Right ventricle myocardium inferior (tissue), 1 donor: ENCODE measurements around the gene PFDN1. TPM values are rescaled to one million over a fixed set of nuclear protein-coding genes. Genes with fewer than 3 reads are reported as not detected.
"Not testable (repeated sequence)": the region's sequence is repeated elsewhere in the genome, so short reads cannot be mapped to it uniquely, and the experiment has no call there.

Experiments
- ATAC-seq: fragments of 200-7000 bp; cut with Tn5 transposase; one replicate; pipeline ENCODE4 v1.9.1; 2020; ENCODE audit warnings: mild to moderate bottlenecking, moderate library complexity
- DNase-seq: peaks from one replicate; pipeline ENCODE4 v3.0.0; 2021; ENCODE audit errors: missing footprints
- intact Hi-C: fragments of 100-400 bp; cut with DNase I; formaldehyde crosslinking; loops from one replicate; pipeline ENCODE4 v1.11.0; 2022
- total RNA-seq: library from RNA; stranded (reverse); fragmentation: NEBNext Ultra II Directional; extraction: Animal tissue kit (Norgen Biotek cat#: 25700); gene quantifications from one replicate; pipeline ENCODE4 v1.2.1, GENCODE V29; 2021
- donor health status: DM: no; HTN: yes; CAD: no; lungs with severe emphysema.

PFDN1 gene
- total RNA-seq, 1 donor from 2014 or later = 80.6 TPM

DNA sequence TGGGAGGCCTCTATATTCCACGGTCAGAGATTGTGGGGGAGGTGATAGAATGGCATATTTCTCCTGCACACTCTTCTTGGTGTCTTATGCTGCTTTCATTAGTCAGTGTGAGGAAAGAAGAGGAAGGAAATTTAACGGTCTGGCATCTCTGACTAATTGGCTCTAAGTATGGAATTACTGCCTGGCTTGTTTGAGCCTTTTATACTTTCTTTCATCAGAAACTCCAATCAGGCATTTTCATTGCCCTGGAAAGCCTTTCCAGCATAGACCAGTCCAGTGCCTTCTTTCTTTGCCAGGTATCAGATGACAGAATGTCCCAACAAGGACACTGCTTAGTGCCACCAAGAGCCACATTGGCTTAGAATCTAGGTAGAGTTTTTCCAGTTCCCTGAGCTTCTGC, 97.7 kb downstream of the PFDN1 start:
- intact Hi-C loops = no loop called here
- ATAC-seq = peak; percentile 35
- no peak for DNase-seq

DNA sequence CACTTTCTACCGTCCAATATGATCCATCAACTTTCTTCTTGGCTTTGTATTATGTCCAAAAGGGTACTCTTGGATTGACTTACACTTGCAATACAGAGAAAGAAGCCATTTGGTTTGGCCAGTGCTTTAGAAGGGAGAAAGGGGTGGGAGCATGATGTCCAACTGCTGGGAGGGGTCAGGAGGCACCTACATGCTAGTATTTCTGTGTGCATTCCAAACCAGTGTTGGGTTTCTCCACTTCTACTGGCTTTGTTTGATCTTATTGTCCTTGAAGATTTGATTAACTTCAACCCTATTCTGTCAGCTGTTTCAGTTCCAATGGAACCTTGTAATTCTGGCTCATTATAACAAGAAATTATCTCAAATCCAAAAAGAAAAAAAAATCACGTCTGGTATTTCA, 100.3 kb downstream of the PFDN1 start:
- no peak for DNase-seq
- intact Hi-C loops = no loop called here
- no peak for ATAC-seq

DNA sequence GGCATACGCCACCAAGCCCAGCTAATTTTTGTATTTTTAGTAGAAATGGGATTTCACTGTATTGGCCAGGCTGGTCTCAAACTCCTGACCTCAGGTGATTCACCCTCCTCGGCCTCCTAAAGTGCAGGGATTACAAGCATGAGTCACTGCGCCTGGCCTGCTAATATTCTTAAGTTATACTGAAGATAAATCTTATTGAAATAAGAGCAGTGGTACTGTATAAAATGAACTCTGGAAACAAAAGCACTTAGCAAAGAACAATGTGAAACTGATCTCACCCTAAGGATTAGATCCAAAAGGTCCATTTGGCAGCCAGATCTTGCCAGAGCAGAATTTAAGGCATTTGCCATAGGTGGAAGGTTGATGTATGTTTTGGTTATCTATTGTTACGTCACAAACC, 100.8 kb downstream of the PFDN1 start:
- intact Hi-C loops = no loop called here
- ATAC-seq = no peak
- no peak for DNase-seq

DNA sequence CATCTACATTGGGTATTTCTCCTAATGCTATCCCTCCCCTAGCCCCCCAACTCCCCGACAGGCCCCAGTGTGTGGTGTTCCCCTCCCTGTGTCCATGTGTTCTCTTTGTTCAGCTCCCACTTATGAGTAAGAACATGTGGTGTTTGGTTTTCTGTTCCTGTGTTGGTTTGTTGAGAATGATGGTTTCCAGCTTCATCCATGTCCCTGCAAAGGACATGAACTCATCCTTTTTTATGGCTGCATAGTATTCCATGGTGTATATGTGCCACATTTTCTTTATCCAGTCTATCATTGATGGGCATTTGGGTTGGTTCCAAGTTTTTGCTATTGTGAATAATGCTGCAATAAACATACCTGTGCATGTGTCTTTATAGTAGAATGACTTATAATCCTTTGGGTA, 104.0 kb downstream of the PFDN1 start:
- DNase-seq, ATAC-seq, intact Hi-C loops: not testable (repeated sequence)

DNA sequence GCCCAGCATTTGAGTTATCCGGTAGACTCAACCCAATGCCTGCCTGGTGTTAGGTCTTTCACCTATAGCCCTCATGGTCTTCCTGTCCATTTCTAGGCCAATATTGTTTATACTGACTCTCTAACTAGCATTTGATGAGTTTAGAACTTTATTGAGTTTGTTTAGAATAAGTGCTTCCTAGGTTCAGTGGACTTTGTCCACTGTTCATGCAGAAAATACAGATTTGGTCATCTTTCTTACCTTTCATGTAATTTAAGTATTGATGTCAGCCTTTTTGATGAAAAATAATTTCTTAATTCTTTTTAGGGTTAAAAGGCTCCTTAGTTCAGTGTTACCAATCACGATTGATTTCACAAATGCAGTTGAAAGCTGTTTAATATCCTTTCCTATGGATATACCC, 105.9 kb downstream of the PFDN1 start:
- no peak for ATAC-seq
- no peak for DNase-seq
- intact Hi-C loops = no loop called here

DNA sequence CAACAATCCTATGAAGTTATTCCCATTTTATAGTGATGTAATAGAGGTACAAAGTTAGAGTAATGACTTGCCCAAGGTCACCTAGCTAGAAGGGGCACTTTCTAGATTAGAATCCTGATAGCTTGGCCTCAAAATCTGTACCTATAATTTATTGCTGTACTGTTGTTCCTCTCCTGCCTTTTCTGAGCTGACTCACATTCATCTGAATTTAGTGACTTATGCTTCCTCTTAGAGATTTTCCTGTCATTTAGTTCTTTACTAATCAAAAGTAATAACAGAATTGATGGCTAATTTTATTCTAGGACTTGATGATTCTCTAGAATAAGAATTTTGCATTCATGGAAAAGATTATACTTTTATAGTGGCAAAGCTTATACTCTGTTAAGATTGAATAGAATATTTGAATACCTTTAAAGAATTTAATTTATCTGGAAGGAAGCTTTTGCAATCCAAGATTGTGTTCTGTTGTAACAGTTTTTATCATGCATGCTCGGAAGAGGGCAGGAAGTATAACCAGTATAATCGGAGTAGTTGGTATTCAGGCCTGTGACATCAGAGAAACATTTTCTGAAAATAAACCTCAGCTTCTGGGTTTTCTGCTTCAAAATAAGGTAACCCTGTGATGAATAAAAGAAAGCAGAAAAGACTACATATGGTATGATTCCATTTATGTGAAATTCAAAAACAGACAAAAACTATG, 106.6 kb downstream of the PFDN1 start:
- no peak for ATAC-seq
- intact Hi-C loops = no loop called here
- DNase-seq = no peak

Other genes with a start within 250 kb of the PFDN1 start
- 22.2 TPM for gene PURA, start 189.0 kb downstream of the PFDN1 start, total RNA-seq
- gene IGIP, start 177.2 kb downstream of the PFDN1 start, total RNA-seq = 10.1 TPM
- 67.0 TPM for gene CYSTM1, start 127.9 kb downstream of the PFDN1 start, total RNA-seq
- gene HBEGF, start 43.5 kb upstream of the PFDN1 start, total RNA-seq = 20.2 TPM
- not detected for gene SLC4A9, start 57.1 kb upstream of the PFDN1 start, total RNA-seq
- gene ANKHD1, start 98.7 kb upstream of the PFDN1 start, total RNA-seq = 57.2 TPM
- 11.7 TPM for gene EIF4EBP3, start 244.6 kb upstream of the PFDN1 start, total RNA-seq